H9 (cell line): ENCODE data around the gene KRTAP4-2. TPM values are rescaled to one million over a fixed set of nuclear protein-coding genes. Genes with fewer than 3 reads are reported as not detected.

Experiments
- DNase-seq: peaks from one replicate; pipeline ENCODE4 v3.0.0-alpha.2; 2017
- H2AFZ ChIP-seq: one replicate; pipeline ENCODE4 v1.6.1; 2013; ENCODE audit warnings: mild to moderate bottlenecking, low read length, control low read depth, moderate library complexity
- H2AK5ac ChIP-seq: 2 replicates; pipeline ENCODE4 v1.6.1; 2013; ENCODE audit warnings: low read length, control low read depth, mixed read lengths; ENCODE audit not compliant: insufficient read length
- H2BK120ac ChIP-seq: one replicate; pipeline ENCODE4 v1.6.1; 2013; ENCODE audit warnings: low read depth, mild to moderate bottlenecking, low read length, control low read depth, inconsistent platforms; ENCODE audit not compliant: poor library complexity, severe bottlenecking
- H2BK12ac ChIP-seq: 2 replicates; pipeline ENCODE4 v1.6.1; 2013; ENCODE audit warnings: low read length, control low read depth, mixed read lengths, low read depth; ENCODE audit not compliant: insufficient read length
- H2BK15ac ChIP-seq: 2 replicates; pipeline ENCODE4 v1.6.1; 2013; ENCODE audit warnings: low read depth, low read length, control low read depth
- H2BK20ac ChIP-seq: one replicate; pipeline ENCODE4 v1.6.1; 2013; ENCODE audit warnings: low read depth, mild to moderate bottlenecking, low read length, control low read depth, inconsistent platforms; ENCODE audit not compliant: poor library complexity, severe bottlenecking
- H2BK5ac ChIP-seq: 2 replicates; pipeline ENCODE4 v1.6.1; 2013; ENCODE audit warnings: low read length, control low read depth, mixed read lengths; ENCODE audit not compliant: insufficient read length
- H3K14ac ChIP-seq: 2 replicates; pipeline ENCODE4 v1.6.1; 2013; ENCODE audit warnings: low read length, control low read depth; ENCODE audit not compliant: insufficient read depth
- H3K18ac ChIP-seq: 2 replicates; pipeline ENCODE4 v1.6.1; 2013; ENCODE audit warnings: low read depth, mild to moderate bottlenecking, mixed read lengths, low read length, control low read depth; ENCODE audit not compliant: insufficient read length
- H3K23ac ChIP-seq: 2 replicates; pipeline ENCODE4 v1.6.1; 2013; ENCODE audit warnings: low read length, control low read depth, mixed read lengths, low read depth; ENCODE audit not compliant: insufficient read length
- H3K23me2 ChIP-seq: 2 replicates; pipeline ENCODE4 v1.6.1; 2013; ENCODE audit warnings: low read depth, mild to moderate bottlenecking, mixed read lengths, low read length, control low read depth; ENCODE audit not compliant: insufficient read length, poor library complexity, severe bottlenecking
- H3K27ac ChIP-seq: 2 replicates; pipeline ENCODE4 v1.5.1; 2013; ENCODE audit warnings: low read length, control low read depth, mixed read lengths, low read depth; ENCODE audit not compliant: insufficient read length
- H3K27me3 ChIP-seq: 2 replicates; pipeline ENCODE4 v1.6.1; 2013; ENCODE audit warnings: low read length, control low read depth, inconsistent platforms; ENCODE audit not compliant: insufficient read depth
- H3K4ac ChIP-seq: 2 replicates; pipeline ENCODE4 v1.6.1; 2013; ENCODE audit warnings: low read depth, mild to moderate bottlenecking, control low read depth, inconsistent platforms, low read length, moderate library complexity
- H3K4me1 ChIP-seq: 2 replicates; pipeline ENCODE4 v1.6.1; 2013; ENCODE audit warnings: low read length, control low read depth, inconsistent platforms; ENCODE audit not compliant: insufficient read depth
- H3K4me2 ChIP-seq: 2 replicates; pipeline ENCODE4 v1.6.1; 2013; ENCODE audit warnings: low read length, control low read depth, mixed read lengths; ENCODE audit not compliant: insufficient read length, insufficient read depth
- H3K56ac ChIP-seq: 2 replicates; pipeline ENCODE4 v1.6.1; 2013; ENCODE audit warnings: low read depth, mild to moderate bottlenecking, mixed read lengths, low read length, control low read depth; ENCODE audit not compliant: insufficient read length
- H3K79me1 ChIP-seq: 2 replicates; pipeline ENCODE4 v1.6.1; 2013; ENCODE audit warnings: low read depth, mild to moderate bottlenecking, moderate library complexity, low read length, control low read depth, inconsistent platforms; ENCODE audit not compliant: insufficient read depth, poor library complexity, severe bottlenecking
- H3K79me2 ChIP-seq: 2 replicates; pipeline ENCODE4 v1.6.1; 2013; ENCODE audit warnings: low read length, control low read depth, inconsistent platforms; ENCODE audit not compliant: insufficient read depth
- H3K9ac ChIP-seq: 2 replicates; pipeline ENCODE4 v1.6.1; 2013; ENCODE audit warnings: low read length, control low read depth, mixed read lengths; ENCODE audit not compliant: insufficient read length; ENCODE audit errors: extremely low read depth
- H3K9me3 ChIP-seq: one replicate; pipeline ENCODE4 v1.6.1; 2013; ENCODE audit warnings: low read depth, low read length, inconsistent platforms; ENCODE audit not compliant: control insufficient read depth
- H3T11ph ChIP-seq: one replicate; pipeline ENCODE4 v1.6.1; 2013; ENCODE audit warnings: mild to moderate bottlenecking, low read length, control low read depth, inconsistent platforms
- H4K20me1 ChIP-seq: one replicate; pipeline ENCODE4 v1.6.1; 2013; ENCODE audit not compliant: control insufficient read depth, insufficient read length, insufficient read depth
- H4K5ac ChIP-seq: 2 replicates; pipeline ENCODE4 v1.6.1; 2013; ENCODE audit warnings: low read depth, mild to moderate bottlenecking, mixed read lengths, low read length, control low read depth; ENCODE audit not compliant: insufficient read length
- H4K8ac ChIP-seq: replicated peaks from 2 replicates; pipeline ENCODE4 v1.6.1; 2013; ENCODE audit warnings: low read length, control low read depth, mixed read lengths, low read depth; ENCODE audit not compliant: insufficient read length
- H4K91ac ChIP-seq: 2 replicates; pipeline ENCODE4 v1.6.1; 2013; ENCODE audit warnings: low read depth, mild to moderate bottlenecking, moderate library complexity, mixed read lengths, low read length, control low read depth; ENCODE audit not compliant: insufficient read length
- H3K27ac Mint-ChIP-seq, 3 experiments: 2 replicates in 2 of 3; 3 replicates in 1 of 3; pipeline ENCODE4 v1.8.0; 2020 to 2021; ENCODE audit warnings: mixed read lengths in 3 of 3, mild to moderate bottlenecking in 1 of 3, moderate library complexity in 1 of 3
- H3K27me3 Mint-ChIP-seq: 2 replicates; pipeline ENCODE4 v1.8.0; 2021; ENCODE audit warnings: low read depth, mild to moderate bottlenecking, moderate library complexity, mixed read lengths
- H3K36me3 Mint-ChIP-seq, 3 experiments: 2 replicates in 2 of 3; 3 replicates in 1 of 3; pipeline ENCODE4 v1.8.0; 2020 to 2021; ENCODE audit warnings: low read depth in 3 of 3, mixed read lengths in 3 of 3; ENCODE audit not compliant: insufficient read depth in 1 of 3
- H3K4me1 Mint-ChIP-seq, 2 experiments: 2 replicates each; pipeline ENCODE4 v1.8.0; 2020; ENCODE audit warnings: mixed read lengths in 2 of 2
- H3K4me3 Mint-ChIP-seq, 2 experiments: 2 replicates in 1 of 2; 3 replicates in 1 of 2; pipeline ENCODE4 v1.8.0; 2020 to 2021; ENCODE audit warnings: mild to moderate bottlenecking in 2 of 2, mixed read lengths in 2 of 2, moderate library complexity in 1 of 2
- H3K9me3 Mint-ChIP-seq, 2 experiments: 2 replicates in 1 of 2; 3 replicates in 1 of 2; pipeline ENCODE4 v1.8.0; 2020; ENCODE audit warnings: mild to moderate bottlenecking in 2 of 2, mixed read lengths in 2 of 2, moderate library complexity in 1 of 2
- CTCF ChIP-seq: fragments of 200-600 bp; sonication (generic); conservative IDR thresholded peaks from 3 replicates; pipeline ENCODE4 v1.8.0; 2021; ENCODE audit warnings: antibody characterized with exemption, mild to moderate bottlenecking
- WGBS: extraction: QIAGEN DNeasy Blood & Tissue Kit; methylation state at CpG from one replicate; pipeline ENCODE4 v1.1.7; 2013; ENCODE audit warnings: missing lambda C conversion rate, low lambda C conversion rate, mixed read lengths; ENCODE audit not compliant: insufficient read length; ENCODE audit errors: extremely low coverage; 5-methylcytosine and 5-hydroxymethylcytosine counted together
- total RNA-seq: library from RNA; stranded (reverse); gene quantifications from 2 replicates; pipeline ENCODE4 v1.2.1, GENCODE V29; 2021

KRTAP4-2 gene
- total RNA-seq, 1 experiment from 2014 or later = not detected

- no peak overlapping the region for H2BK5ac ChIP-seq
- DNase-seq = no peak
- H3K56ac ChIP-seq = no peak overlapping the region
- no peak overlapping the region for H3K4ac ChIP-seq
- H3K23ac ChIP-seq = no peak overlapping the region
- H3K4me1 ChIP-seq = no peaks in the 10 kb centered on the region
- H4K8ac ChIP-seq = no peak overlapping the region
- no peak overlapping the region for H3K27ac ChIP-seq
- no peak overlapping the region for H3K18ac ChIP-seq
- H2AFZ ChIP-seq = no peak overlapping the region
- H2BK20ac ChIP-seq = no peak overlapping the region
- H3K79me1 ChIP-seq = no peaks in the 10 kb centered on the region
- H3K23me2 ChIP-seq = no peaks in the 10 kb centered on the region
- H4K20me1 ChIP-seq = no peaks in the 10 kb centered on the region
- H2BK120ac ChIP-seq = no peak overlapping the region
- no peak overlapping the region for H4K5ac ChIP-seq
- no peak overlapping the region for H3K14ac ChIP-seq
- H3K9ac ChIP-seq = no peak overlapping the region
- Mint-ChIP-seq H3K9me3 (no peaks in the 10 kb centered on the region), H3K4me3 (no peak overlapping the region), H3K27ac (no peak overlapping the region), H3K27me3 (peaks cover 2% of the 10 kb centered on the region; the same call in 1 of the 2 replicates), H3K4me1 (peaks cover 2 to 10% of the 10 kb centered on the region in 2 experiments), H3K36me3 (no peaks in the 10 kb centered on the region; a peak in 1 of 7 replicates)
- no peak for TF ChIP-seq CTCF
- no peak overlapping the region for H3K4me2 ChIP-seq
- WGBS = no CpG with 5 or more reads among the region's 2 CpGs
- H3K9me3 ChIP-seq = no peaks in the 10 kb centered on the region
- no peak overlapping the region for H2AK5ac ChIP-seq
- no peak overlapping the region for H3T11ph ChIP-seq
- no peaks in the 10 kb centered on the region for H3K79me2 ChIP-seq
- H2BK12ac ChIP-seq = no peak overlapping the region
- no peak overlapping the region for H2BK15ac ChIP-seq
- no peak overlapping the region for H4K91ac ChIP-seq
- no peaks in the 10 kb centered on the region for H3K27me3 ChIP-seq
These were observed 26.5 kb downstream of the KRTAP4-2 start for GRCh38 chr17:41151525-41151924.
